Hematopoietic multipotent progenitor cell treated with erythropoietin and hydrocortisone succinate and interleukin-3 and kit ligand, for 6 days (in vitro differentiated cells): Measurements from ENCODE around the gene ETV7.

Source experiments
- DNase-seq: peaks from one replicate; pipeline ENCODE4 v3.0.0-alpha.2; 2015

ETV7 gene

DNA sequence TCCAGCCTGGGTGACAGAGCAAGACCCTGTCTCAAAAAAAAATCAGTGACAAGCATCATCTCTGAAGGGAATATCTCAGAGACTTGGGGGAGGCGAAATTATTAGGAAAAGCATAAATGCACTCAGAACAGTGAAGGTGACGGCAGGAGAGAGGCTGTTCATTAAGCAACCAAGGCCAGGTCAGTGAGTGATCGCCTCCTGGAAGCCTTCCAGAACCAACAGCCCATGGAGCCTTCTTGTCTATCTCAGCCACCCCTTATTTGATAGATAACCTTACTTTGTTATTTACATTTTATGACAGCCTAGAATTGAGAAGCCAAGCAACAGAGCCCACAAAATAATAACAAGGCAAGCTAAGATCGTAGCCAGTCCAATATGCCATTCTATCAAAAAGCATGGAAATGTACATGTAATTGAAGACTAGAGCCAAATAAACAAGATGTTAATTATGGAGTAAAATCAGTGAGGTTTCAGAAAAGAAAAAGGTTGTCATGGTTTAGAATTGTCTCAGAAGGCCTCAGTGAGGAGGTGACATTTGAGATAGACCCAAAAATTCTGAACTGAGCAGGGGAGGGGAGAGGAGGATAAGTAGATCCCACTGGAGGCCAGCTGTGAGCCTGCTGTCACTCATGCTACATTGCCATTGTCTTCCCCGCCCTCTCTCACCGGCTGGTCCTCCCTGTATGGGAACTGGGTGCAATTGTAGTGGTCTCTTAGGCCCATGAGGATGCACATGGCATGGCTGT, 68.6 kb downstream of the ETV7 start:
- DNase-seq: no peak

- DNase-seq: no peak
Observed at GRCh38 chr6:36317623-36318022, 69.8 kb downstream of the ETV7 start.
